WTC11 (cell line): ENCODE results near the gene SLC25A17. TPM values are rescaled to one million over a fixed set of nuclear protein-coding genes. Genes with fewer than 3 reads are reported as not detected.

Experiments used
- ATAC-seq: fragments of 200-7000 bp; cut with Tn5 transposase; 2 replicates; pipeline ENCODE4 v1.10.0; 2021; ENCODE audit warnings: mild to moderate bottlenecking, moderate library complexity
- CTCF ChIA-PET: fragments of 300-600 bp; sonication (Branson Sonifier 250); formaldehyde crosslinking; loops from one replicate; lab custom pipeline; 2021; ENCODE audit warnings: antibody characterized with exemption; lab: Charles Lee
- POLR2A ChIA-PET: fragments of 350-600 bp; sonication (Branson Sonifier 250); formaldehyde crosslinking; loops from one replicate; lab custom pipeline; 2021; ENCODE audit warnings: antibody characterized with exemption; lab: Charles Lee
- DNase-seq: peaks from one replicate; pipeline ENCODE4 v3.0.0; 2021; ENCODE audit warnings: low spot score
- H3K27ac Mint-ChIP-seq: 2 replicates; pipeline ENCODE4 v1.8.0; 2021; ENCODE audit warnings: mixed read lengths
- H3K27me3 Mint-ChIP-seq: 2 replicates; pipeline ENCODE4 v1.8.0; 2021; ENCODE audit warnings: low read depth, mild to moderate bottlenecking, moderate library complexity, mixed read lengths
- H3K36me3 Mint-ChIP-seq: 2 replicates; pipeline ENCODE4 v1.8.0; 2021; ENCODE audit warnings: mixed read lengths
- H3K4me1 Mint-ChIP-seq: 2 replicates; pipeline ENCODE4 v1.8.0; 2022; ENCODE audit warnings: mixed read lengths
- H3K4me3 Mint-ChIP-seq: 2 replicates; pipeline ENCODE4 v1.8.0; 2021; ENCODE audit warnings: mild to moderate bottlenecking, moderate library complexity, mixed read lengths
- H3K9me3 Mint-ChIP-seq: 2 replicates; pipeline ENCODE4 v1.8.0; 2021; ENCODE audit warnings: mixed read lengths
- AFF4 ChIP-seq: sonication (generic); formaldehyde crosslinking; IDR thresholded peaks from 2 replicates; pipeline ENCODE4 v1.8.1; 2023; ENCODE audit warnings: mild to moderate bottlenecking, missing genetic modification reagents, borderline replicate concordance
- E2F1 ChIP-seq: sonication (generic); formaldehyde crosslinking; IDR thresholded peaks from 2 replicates; pipeline ENCODE4 v1.8.0; 2022; ENCODE audit warnings: mild to moderate bottlenecking, missing genetic modification reagents
- FOXP1 ChIP-seq: sonication (generic); formaldehyde crosslinking; IDR thresholded peaks from 2 replicates; pipeline ENCODE4 v1.8.0; 2022; ENCODE audit warnings: missing genetic modification reagents, mild to moderate bottlenecking, moderate library complexity, borderline replicate concordance
- FOXP4 ChIP-seq: sonication (generic); formaldehyde crosslinking; IDR thresholded peaks from 2 replicates; pipeline ENCODE4 v1.8.0; 2022; ENCODE audit warnings: mild to moderate bottlenecking, missing genetic modification reagents
- GTF2I ChIP-seq: fragments of 250-450 bp; sonication (Bioruptor Pico); conservative IDR thresholded peaks from 2 replicates; pipeline ENCODE4 v1.4.0; 2021; ENCODE audit warnings: mild to moderate bottlenecking
- JUN ChIP-seq: sonication (generic); formaldehyde crosslinking; IDR thresholded peaks from 2 replicates; pipeline ENCODE4 v1.8.0; 2023; ENCODE audit warnings: mild to moderate bottlenecking, missing genetic modification reagents
- MXD4 ChIP-seq: fragments of 250-450 bp; sonication (Bioruptor Pico); IDR thresholded peaks from 2 replicates; pipeline ENCODE4 v1.8.0; 2021; ENCODE audit warnings: mild to moderate bottlenecking, moderate library complexity, borderline replicate concordance
- NFE2L1 ChIP-seq: sonication (generic); formaldehyde crosslinking; IDR thresholded peaks from 2 replicates; pipeline ENCODE4 v1.8.1; 2023; ENCODE audit warnings: missing genetic modification reagents
- NR3C1 ChIP-seq: sonication (generic); formaldehyde crosslinking; conservative IDR thresholded peaks from 2 replicates; pipeline ENCODE4 v1.8.1; 2023; ENCODE audit warnings: low read depth, mild to moderate bottlenecking, missing genetic modification reagents
- OVOL2 ChIP-seq: fragments of 250-450 bp; sonication (Bioruptor Pico); IDR thresholded peaks from 2 replicates; pipeline ENCODE4 v1.9.0; 2021; ENCODE audit warnings: mild to moderate bottlenecking, borderline replicate concordance
- PREB ChIP-seq: sonication (generic); formaldehyde crosslinking; IDR thresholded peaks from 2 replicates; pipeline ENCODE4 v1.8.1; 2022; ENCODE audit warnings: mild to moderate bottlenecking, missing genetic modification reagents, moderate library complexity, borderline replicate concordance
- SMAD3 ChIP-seq: sonication (generic); formaldehyde crosslinking; IDR thresholded peaks from 2 replicates; pipeline ENCODE4 v1.8.0; 2022; ENCODE audit warnings: missing genetic modification reagents, mild to moderate bottlenecking, borderline replicate concordance
- SMAD4 ChIP-seq: sonication (generic); formaldehyde crosslinking; IDR thresholded peaks from 2 replicates; pipeline ENCODE4 v1.8.0; 2022; ENCODE audit warnings: mild to moderate bottlenecking, missing genetic modification reagents
- STAT6 ChIP-seq: sonication (generic); formaldehyde crosslinking; conservative IDR thresholded peaks from 2 replicates; pipeline ENCODE4 v1.8.1; 2023; ENCODE audit warnings: mild to moderate bottlenecking, low read depth, missing genetic modification reagents, moderate library complexity
- TP53 ChIP-seq: sonication (generic); formaldehyde crosslinking; IDR thresholded peaks from 2 replicates; pipeline ENCODE4 v1.8.1; 2023; ENCODE audit warnings: mild to moderate bottlenecking, missing genetic modification reagents
- ZNF281 ChIP-seq: sonication (generic); formaldehyde crosslinking; IDR thresholded peaks from 2 replicates; pipeline ENCODE4 v1.8.0; 2023; ENCODE audit warnings: mild to moderate bottlenecking, missing genetic modification reagents
- total RNA-seq: library from RNA; stranded (reverse); gene quantifications from 3 replicates; pipeline ENCODE4 v1.2.3, GENCODE V29; 2021
- TF ChIP-seq, protein P1 (sequence below): sonication (generic); formaldehyde crosslinking; IDR thresholded peaks from 2 replicates; pipeline ENCODE4 v1.8.1; 2023; ENCODE audit warnings: mild to moderate bottlenecking, missing genetic modification reagents, moderate library complexity

SLC25A17 gene
- total RNA-seq, 1 experiment from 2014 or later, result 29.6 TPM

DNA sequence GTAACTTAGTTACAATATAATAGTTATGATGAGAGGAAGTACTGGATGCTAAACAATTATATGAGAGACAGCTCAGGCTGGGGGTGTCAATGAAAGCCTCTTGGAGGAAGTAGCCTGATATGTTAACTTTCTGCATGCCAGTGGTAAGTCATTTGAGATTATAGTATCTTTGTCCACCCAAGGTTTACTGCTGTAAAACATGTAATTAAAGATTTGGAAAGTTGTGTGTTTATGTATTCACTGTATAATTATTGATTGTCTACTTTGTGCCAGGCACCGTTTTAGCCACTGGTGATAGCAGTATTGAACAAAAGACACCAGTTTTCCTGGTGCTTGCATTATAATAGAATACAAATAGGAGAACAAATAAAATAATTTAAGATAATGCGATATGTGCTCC is 43.4 kb upstream of the SLC25A17 start (continued):
- TF ChIP-seq ZNF281 (CRISPR knock-in tag) (no peak), JUN (no peak), NFE2L1 (CRISPR knock-in tag) (no peak), SMAD4 (CRISPR knock-in tag) (no peak), SMAD3 (CRISPR knock-in tag) (no peak)

- peaks cover 17% of the 10 kb centered on the region for H3K4me1 Mint-ChIP-seq
- H3K27me3 Mint-ChIP-seq, result no peaks in the 10 kb centered on the region
- no peak for ATAC-seq
- no peaks in the 10 kb centered on the region for H3K9me3 Mint-ChIP-seq
- H3K27ac Mint-ChIP-seq, result peak within 1 kb of the TSS; percentile 32; the same call in 1 of the 2 replicates
- POLR2A ChIA-PET, result interaction anchor here (0.6 kb wide), 1 partner anchor 68 kb away, joined by 3 read pairs; no protein-coding TSS in a partner anchor
- no peak for DNase-seq
- no peak within 1 kb of the TSS for H3K4me3 Mint-ChIP-seq
- TF ChIP-seq AFF4 (CRISPR knock-in tag) (no peak), STAT6 (CRISPR knock-in tag) (no peak), TP53 (no peak), MXD4 (CRISPR knock-in tag) (no peak), GTF2I (CRISPR knock-in tag) (no peak), OVOL2 (CRISPR knock-in tag) (no peak)
- H3K36me3 Mint-ChIP-seq, result peaks cover 6% of the 10 kb centered on the region
- CTCF ChIA-PET, result interaction anchor here (1.0 kb wide), 1 partner anchor 37 kb away, joined by 3 read pairs; no protein-coding TSS in a partner anchor
These were observed 42.9 kb upstream of the SLC25A17 start, which contains the start of gene DNAJB7 for GRCh38 chr22:40862013-40862412. DNAJB7 (minus strand) TSS chr22:40862113; CDS start chr22:40861994, 119 bp downstream.

- ATAC-seq (peak; percentile 3), DNase-seq (no peak)
- Mint-ChIP-seq H3K9me3 (no peaks in the 10 kb centered on the region), H3K36me3 (peaks cover 6% of the 10 kb centered on the region), H3K27me3 (no peaks in the 10 kb centered on the region), H3K4me3 (peak overlapping the region; percentile 99), H3K27ac (peak overlapping the region; percentile 100), H3K4me1 (peaks cover 32% of the 10 kb centered on the region)
- CTCF ChIA-PET, result interaction anchor here (0.6 to 2.0 kb wide), 6 partner anchors 10 to 546 kb away, joined by 3 to 6 read pairs (median 4); no protein-coding TSS in a partner anchor
- POLR2A ChIA-PET, result interaction anchor here (0.6 to 1.6 kb wide), 7 partner anchors 38 to 340 kb away, joined by 3 to 4 read pairs (median 3); partner anchors contain the start of genes RBX1 and SLC25A17
- TF ChIP-seq NFE2L1 (CRISPR knock-in tag) (no peak), E2F1 (CRISPR knock-in tag) (no peak), NR3C1 (CRISPR knock-in tag) (no peak), FOXP4 (CRISPR knock-in tag) (0 out of 2 replicates have a peak, but pooled peaks have one; percentile 38), FOXP1 (CRISPR knock-in tag) (no peak), PREB (CRISPR knock-in tag) (no peak)
- TF ChIP-seq, protein P1, sequence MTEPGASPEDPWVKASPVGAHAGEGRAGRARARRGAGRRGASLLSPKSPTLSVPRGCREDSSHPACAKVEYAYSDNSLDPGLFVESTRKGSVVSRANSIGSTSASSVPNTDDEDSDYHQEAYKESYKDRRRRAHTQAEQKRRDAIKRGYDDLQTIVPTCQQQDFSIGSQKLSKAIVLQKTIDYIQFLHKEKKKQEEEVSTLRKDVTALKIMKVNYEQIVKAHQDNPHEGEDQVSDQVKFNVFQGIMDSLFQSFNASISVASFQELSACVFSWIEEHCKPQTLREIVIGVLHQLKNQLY, result no peak
These were observed 38.2 kb upstream of the SLC25A17 start for GRCh38 chr22:40857309-40857855.
